Ovary (tissue), 9 donors: ENCODE measurements around the gene MIPEP. TPM values are rescaled to one million over a fixed set of nuclear protein-coding genes. Genes with fewer than 3 reads are reported as not detected.

Source experiments
- DNase-seq, 5 donors: peaks; one replicate each; pipeline ENCODE4 v3.0.0-alpha.2; 2019 to 2020
- H3K27ac ChIP-seq, 2 donors: fragments of 200-600 bp; one replicate each; pipeline versions ENCODE4 v1.5.1 to v1.8.0; 2019 to 2022
- H3K27me3 ChIP-seq: fragments of 200-600 bp; one replicate; pipeline ENCODE4 v1.8.0; 2022
- H3K36me3 ChIP-seq: fragments of 200-600 bp; sonication (generic); one replicate; pipeline ENCODE4 v1.5.1; 2019
- H3K4me1 ChIP-seq: one replicate; pipeline ENCODE4 v1.8.1; 2013; ENCODE audit warnings: mild to moderate bottlenecking, moderate library complexity; ENCODE audit not compliant: insufficient read depth
- H3K4me3 ChIP-seq: fragments of 200-600 bp; sonication (generic); one replicate; pipeline ENCODE4 v1.5.1; 2017
- H3K9me3 ChIP-seq, 2 donors: fragments of 200-600 bp in 1 of 2; sonication (generic) in 1 of 2; one replicate each; pipeline versions ENCODE4 v1.5.1 to v1.8.1; 2013 to 2019; ENCODE audit warnings: mild to moderate bottlenecking in 1 of 2, moderate library complexity in 1 of 2
- CTCF ChIP-seq, 3 donors: fragments of 450-650 bp in 2 of 3; fragments of 200-600 bp in 1 of 3; IDR thresholded peaks; one replicate each; pipeline versions ENCODE4 v1.5.1 to v1.8.0; 2016 to 2022; ENCODE audit warnings: antibody characterized with exemption in 3 of 3, mild to moderate bottlenecking in 1 of 3
- EP300 ChIP-seq: sonication (generic); formaldehyde crosslinking; IDR thresholded peaks from one replicate; pipeline ENCODE4 v1.6.1; 2017; ENCODE audit warnings: antibody characterized with exemption
- POLR2A ChIP-seq: fragments of 450-650 bp; IDR thresholded peaks from one replicate; pipeline ENCODE4 v1.6.1; 2017; ENCODE audit warnings: antibody characterized with exemption, mild to moderate bottlenecking, moderate library complexity
- WGBS, 3 donors: extraction: QIAGEN DNeasy Blood & Tissue Kit in 1 of 3; methylation state at CpG; one replicate each; pipeline versions ENCODE4 v1.1.5 to v1.1.7; 2013 to 2017; 5-methylcytosine and 5-hydroxymethylcytosine counted together
- intact Hi-C, 4 donors: fragments of 100-400 bp; cut with DNase I; formaldehyde crosslinking; loops; one replicate each; pipeline versions ENCODE4 v1.11.0 to v1.15.1; 2022 to 2023
- polyA plus RNA-seq, 2 donors: library from polyadenylated mRNA; stranded (reverse); fragments of 200-250 nt in 1 of 2; fragments of 350-450 nt in 1 of 2; fragmentation: Illumina TruSeq in 1 of 2; extraction: RNeasy Lipid Tissue Mini Kit (QIAGEN cat#74804) in 1 of 2; gene quantifications; one replicate each; pipeline ENCODE4 v1.2.3, GENCODE V29; 2013 to 2014
- total RNA-seq, 7 donors: library from RNA; depleted of rRNA in 2 of 7; stranded (reverse); fragments of >200 nt in 2 of 7; fragmentation: NEBNext Ultra II Directional in 3 of 7; extraction: Animal tissue kit (Norgen Biotek cat#: 25700) in 3 of 7; gene quantifications; one replicate each; pipeline versions ENCODE4 v1.1.0 to v1.2.4, GENCODE V29; 2016 to 2023
- donor health status: DM: no; HTN: no; CAD: no; lungs with moderate emphysema.
- donor health status: DM: no; HTN: no; CAD: no.
- donor health status: Bipolar disorder and iron deficiency.
- donor health status: DM: yes; HTN: yes; CAD: no.
- donor health status: DM: no; HTN: no; CAD: no.
- donor health status: DM: yes; HTN: yes; CAD: no.

Gene MIPEP
- total and polyA plus RNA-seq, 9 donors, result 7.1 to 18.8 (median 12.9) TPM

- H3K36me3 ChIP-seq, result no peaks in the 10 kb centered on the region
- H3K4me3 ChIP-seq, result no peak overlapping the region
- no peaks in the 10 kb centered on the region for H3K27me3 ChIP-seq
- H3K27ac ChIP-seq, result no peak overlapping the region
- H3K4me1 ChIP-seq, result no peaks in the 10 kb centered on the region
- no peaks in the 10 kb centered on the region for H3K9me3 ChIP-seq
- WGBS, 3 donors, result 71 to 80% (median 79%) methylated on average over 2 of the region's 2 CpGs
- no peak for DNase-seq
- TF ChIP-seq POLR2A (no peak), EP300 (no peak), CTCF (IDR thresholded peaks at IDR 0.05) (no peak)
- intact Hi-C loops, result no loop called here
Measured at GRCh38 chr13:23735329-23735728, 153.9 kb downstream of the MIPEP start.

- no peaks in the 10 kb centered on the region for H3K9me3 ChIP-seq
- DNase-seq, result no peak
- no peak overlapping the region for H3K27ac ChIP-seq
- H3K36me3 ChIP-seq, result no peaks in the 10 kb centered on the region
- H3K4me1 ChIP-seq, result peaks cover 1% of the 10 kb centered on the region
- TF ChIP-seq POLR2A, result no peak
- TF ChIP-seq CTCF (IDR thresholded peaks at IDR 0.05), result no peak
- TF ChIP-seq EP300, result no peak
- 90 to 98% (median 96%) methylated on average over 3 of the region's 3 CpGs for WGBS, 3 donors
- H3K4me3 ChIP-seq, result no peak overlapping the region
- intact Hi-C loops, result no loop called here
- no peaks in the 10 kb centered on the region for H3K27me3 ChIP-seq
Measured at GRCh38 chr13:23731709-23732108, 157.5 kb downstream of the MIPEP start.

- no peak overlapping the region for H3K4me3 ChIP-seq
- TF ChIP-seq EP300, result no peak
- no peak for TF ChIP-seq POLR2A
- no peak for TF ChIP-seq CTCF (IDR thresholded peaks at IDR 0.05)
- no peaks in the 10 kb centered on the region for H3K27me3 ChIP-seq
- no peaks in the 10 kb centered on the region for H3K9me3 ChIP-seq
- no peaks in the 10 kb centered on the region for H3K36me3 ChIP-seq
- no peak overlapping the region for H3K27ac ChIP-seq
- peaks cover 1% of the 10 kb centered on the region for H3K4me1 ChIP-seq
- 21 to 37% (median 37%) methylated on average over 6 of the region's 6 CpGs for WGBS, 3 donors
- intact Hi-C loops, result no loop called here
- no peak for DNase-seq
Measured at GRCh38 chr13:23730251-23730650, 158.9 kb downstream of the MIPEP start.

- no peaks in the 10 kb centered on the region for H3K9me3 ChIP-seq
- intact Hi-C loops, result no loop called here
- TF ChIP-seq EP300, result no peak
- no peak for TF ChIP-seq POLR2A
- TF ChIP-seq CTCF (IDR thresholded peaks at IDR 0.05), result no peak
- DNase-seq, result no peak
- peaks cover 1% of the 10 kb centered on the region for H3K4me1 ChIP-seq
- no peaks in the 10 kb centered on the region for H3K36me3 ChIP-seq
- no peak overlapping the region for H3K4me3 ChIP-seq
- H3K27me3 ChIP-seq, result no peaks in the 10 kb centered on the region
- H3K27ac ChIP-seq, result no peak overlapping the region
Measured at GRCh38 chr13:23729531-23729930, 159.7 kb downstream of the MIPEP start.

- no peak for DNase-seq
- no peak overlapping the region for H3K4me3 ChIP-seq
- intact Hi-C loops, result no loop called here
- peaks cover 3% of the 10 kb centered on the region for H3K4me1 ChIP-seq
- TF ChIP-seq POLR2A, result no peak
- TF ChIP-seq CTCF (IDR thresholded peaks at IDR 0.05), result no peak
- no peak for TF ChIP-seq EP300
- H3K36me3 ChIP-seq, result no peaks in the 10 kb centered on the region
- no peak overlapping the region for H3K27ac ChIP-seq
- no peaks in the 10 kb centered on the region for H3K9me3 ChIP-seq
- no peaks in the 10 kb centered on the region for H3K27me3 ChIP-seq
- 96 to 100% (median 97%) methylated on average over 3 of the region's 3 CpGs for WGBS, 3 donors
Measured at GRCh38 chr13:23728807-23729206, 160.4 kb downstream of the MIPEP start.
